KG1 (cell line): ENCODE measurements around the gene POLR2E.
A peak's percentile ranks its signal among the peaks of the same experiment; 100 is the strongest.

Experiments used
- DNase-seq: peaks from one replicate; lab custom pipeline; 2025; lab: John Stamatoyannopoulos, UW

Gene POLR2E

DNA sequence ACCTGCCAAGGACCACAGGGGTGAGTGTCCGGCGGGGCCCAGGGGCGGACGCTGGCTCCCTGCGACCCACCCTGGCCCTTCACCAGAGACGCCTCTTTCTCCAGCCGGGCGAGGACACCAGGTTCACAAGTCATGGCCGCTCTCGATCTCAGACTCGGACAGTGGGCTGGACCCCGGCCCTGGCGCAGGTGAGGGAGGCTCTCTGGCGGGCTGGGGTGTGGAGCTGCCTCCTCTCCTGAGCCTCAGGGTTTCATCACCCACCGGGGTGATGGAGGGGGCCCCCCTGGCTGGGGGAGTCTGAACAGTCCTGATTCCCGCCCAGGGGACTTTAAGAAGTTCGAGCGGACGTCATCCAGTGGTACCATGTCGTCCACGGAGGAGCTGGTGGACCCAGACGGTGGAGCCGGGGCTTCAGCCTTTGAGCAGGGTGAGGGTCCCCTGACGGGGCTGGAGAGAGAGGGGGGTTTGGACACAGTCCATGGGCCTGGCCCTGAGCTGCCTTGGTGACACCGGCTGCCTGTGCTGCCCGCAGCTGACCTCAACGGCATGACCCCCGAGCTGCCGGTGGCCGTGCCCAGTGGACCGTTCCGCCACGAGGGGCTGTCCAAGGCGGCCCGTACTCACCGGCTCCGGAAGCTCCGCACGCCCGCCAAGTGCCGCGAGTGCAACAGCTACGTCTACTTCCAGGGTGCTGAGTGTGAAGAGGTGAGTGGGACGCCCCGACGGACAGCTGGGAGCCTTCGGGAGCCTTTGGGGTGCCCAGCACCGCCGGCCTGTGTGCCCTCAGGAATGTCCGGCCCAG, 14.6 kb downstream of the POLR2E start:
- no peak for DNase-seq

DNA sequence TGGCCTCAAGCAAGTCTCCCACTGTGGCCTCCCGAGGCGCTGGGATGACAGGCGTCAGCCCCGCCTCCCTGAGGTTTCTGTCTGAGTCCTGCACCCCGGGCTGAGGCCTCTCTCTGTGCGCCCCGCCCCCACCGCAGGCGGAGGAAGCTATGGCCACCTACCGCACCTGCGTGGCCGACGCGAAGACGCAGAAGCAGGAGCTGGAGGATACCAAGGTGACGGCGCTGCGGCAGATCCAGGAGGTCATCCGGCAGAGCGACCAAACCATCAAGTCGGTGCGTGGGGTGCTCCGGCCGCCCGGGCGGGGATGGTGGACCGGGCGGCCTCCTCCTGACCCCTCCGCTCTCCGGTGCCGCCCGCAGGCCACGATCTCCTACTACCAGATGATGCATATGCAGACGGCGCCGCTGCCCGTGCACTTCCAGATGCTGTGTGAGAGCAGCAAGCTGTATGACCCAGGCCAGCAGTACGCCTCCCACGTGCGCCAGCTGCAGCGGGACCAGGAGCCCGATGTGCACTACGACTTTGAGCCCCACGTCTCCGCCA, 15.5 kb downstream of the POLR2E start:
- no peak for DNase-seq

DNA sequence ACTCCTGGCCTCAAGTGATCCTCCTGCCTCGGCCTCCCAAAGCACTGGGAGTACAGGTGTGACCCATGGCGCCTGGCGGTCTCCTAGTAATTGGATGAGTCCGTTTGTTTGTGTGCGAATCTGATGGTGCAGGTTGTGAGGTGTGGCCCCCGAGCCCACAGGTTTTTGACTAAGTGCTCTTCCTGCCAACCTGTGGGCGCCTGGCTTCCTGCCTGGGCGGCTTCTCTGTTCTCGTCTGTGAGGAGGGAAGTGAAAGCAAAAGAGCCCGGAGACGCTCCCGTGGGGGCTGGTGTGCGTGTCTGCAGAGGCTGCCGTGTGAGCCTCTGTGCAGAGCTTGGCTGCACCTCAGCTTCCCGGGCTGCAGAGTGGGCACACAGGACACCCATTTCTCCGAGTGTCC, 18.2 kb downstream of the POLR2E start:
- DNase-seq, result peak; percentile 81

DNA sequence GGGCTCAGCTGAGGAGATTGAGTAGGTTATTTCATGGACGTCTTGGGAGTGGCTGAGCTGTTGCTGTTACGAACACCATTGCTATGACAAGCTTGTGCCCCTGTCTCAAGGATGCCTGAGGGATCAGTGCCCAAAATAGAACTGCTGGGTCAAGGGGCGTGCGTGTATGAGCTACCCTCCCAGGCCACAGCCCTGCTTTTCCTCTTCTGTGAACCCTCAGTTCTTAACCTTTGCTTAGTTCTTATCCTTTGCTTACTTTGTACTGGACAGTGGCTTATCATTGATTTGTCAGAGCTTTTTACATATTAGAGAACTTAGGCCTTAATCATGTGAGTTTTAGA, 19.2 kb downstream of the POLR2E start:
- DNase-seq, result no peak

DNA sequence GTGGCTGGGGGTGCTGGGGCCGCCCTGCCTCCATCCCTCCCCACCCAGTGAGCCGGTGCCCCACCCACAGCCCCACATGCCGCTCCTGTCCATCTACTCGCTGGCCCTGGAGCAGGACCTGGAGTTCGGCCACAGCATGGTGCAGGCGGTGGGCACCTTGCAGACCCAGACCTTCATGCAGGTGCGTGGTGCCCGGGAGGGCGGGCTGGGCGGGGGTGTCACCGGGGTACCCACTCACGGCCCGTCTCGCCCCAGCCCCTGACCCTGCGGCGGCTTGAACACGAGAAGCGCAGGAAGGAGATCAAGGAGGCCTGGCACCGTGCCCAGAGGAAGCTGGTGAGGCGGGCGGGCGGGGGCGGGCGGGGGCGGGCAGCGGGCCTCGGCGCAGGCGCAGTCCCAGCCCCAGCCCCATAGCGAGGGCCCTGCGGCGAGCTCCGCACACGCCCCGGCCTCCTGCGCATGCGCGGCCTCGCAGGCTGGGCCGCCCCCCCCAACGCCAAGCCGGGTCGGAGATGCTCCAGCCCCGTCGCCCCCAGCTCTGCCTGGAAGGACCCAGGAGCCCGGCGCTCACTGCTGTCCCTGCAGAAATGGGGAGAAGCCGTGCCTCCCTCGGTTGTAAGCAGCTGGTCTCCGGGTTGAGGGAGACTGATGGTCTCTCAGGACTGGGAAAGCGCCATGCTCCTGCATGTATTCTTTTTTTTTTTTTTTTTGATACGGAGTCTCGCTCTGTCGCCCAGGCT, 20.5 kb downstream of the POLR2E start:
- DNase-seq, result peak; percentile 66

DNA sequence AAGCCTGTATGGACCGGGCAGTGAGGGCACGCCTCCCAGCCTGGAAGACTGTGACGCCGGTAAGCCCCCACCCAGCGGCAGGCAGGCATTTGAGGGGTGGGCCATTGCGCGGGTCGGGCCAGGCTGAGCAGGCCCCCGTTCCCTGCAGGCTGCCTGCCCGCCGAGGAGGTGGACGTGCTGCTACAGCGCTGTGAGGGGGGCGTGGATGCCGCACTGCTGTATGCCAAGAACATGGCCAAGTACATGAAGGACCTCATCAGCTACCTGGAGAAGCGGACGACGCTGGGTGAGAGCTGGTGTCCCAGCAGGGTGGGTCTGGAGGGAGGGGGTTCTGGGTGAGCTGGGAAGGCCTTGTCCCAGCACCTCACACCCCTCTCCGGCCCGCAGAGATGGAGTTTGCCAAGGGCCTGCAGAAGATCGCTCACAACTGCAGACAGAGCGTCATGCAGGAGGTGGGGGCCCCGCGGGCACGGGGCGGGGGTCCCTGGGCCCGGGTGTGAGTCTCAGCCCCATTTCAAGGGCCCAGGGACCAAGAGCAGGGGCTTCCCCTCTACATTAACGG, 21.1 kb downstream of the POLR2E start:
- no peak for DNase-seq

DNA sequence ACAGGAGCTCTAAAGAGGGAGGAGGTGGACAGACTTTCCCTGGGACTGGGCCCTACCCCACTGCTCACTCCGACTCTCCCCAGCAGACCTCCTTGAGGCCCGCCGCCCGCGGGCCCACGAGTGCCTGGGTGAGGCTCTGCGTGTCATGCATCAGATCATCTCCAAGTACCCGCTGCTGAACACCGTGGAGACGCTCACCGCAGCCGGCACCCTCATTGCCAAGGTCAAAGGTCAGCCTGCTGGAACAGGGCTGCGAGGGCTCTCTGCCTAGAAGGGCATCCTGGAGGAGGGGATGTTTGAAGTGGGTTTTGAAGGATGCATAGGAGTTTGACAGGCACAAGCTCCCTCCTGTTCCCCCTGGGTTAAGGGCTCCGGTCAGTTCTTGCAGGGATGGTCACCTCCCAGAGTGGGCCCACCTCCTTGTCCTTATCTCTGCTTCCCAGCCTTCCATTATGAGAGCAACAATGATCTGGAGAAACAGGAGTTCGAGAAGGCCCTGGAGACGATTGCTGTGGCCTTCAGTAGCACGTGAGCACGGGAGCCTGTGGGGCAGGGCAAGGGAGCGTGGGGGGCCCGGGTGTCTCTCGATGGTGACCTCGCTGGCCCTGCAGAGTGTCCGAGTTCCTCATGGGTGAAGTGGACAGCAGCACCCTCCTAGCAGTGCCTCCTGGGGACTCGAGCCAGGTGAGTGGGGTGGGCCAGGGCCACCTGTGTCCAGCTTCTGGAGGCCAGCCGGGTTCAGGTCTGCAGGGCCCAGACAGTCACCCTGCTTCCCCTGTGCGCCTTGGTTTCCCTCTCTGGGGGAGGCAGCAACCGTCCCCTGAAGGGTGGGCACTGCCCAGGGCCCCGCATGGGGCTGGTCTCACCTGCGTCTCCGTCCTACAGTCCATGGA, 21.9 kb downstream of the POLR2E start:
- DNase-seq, result no peak

DNA sequence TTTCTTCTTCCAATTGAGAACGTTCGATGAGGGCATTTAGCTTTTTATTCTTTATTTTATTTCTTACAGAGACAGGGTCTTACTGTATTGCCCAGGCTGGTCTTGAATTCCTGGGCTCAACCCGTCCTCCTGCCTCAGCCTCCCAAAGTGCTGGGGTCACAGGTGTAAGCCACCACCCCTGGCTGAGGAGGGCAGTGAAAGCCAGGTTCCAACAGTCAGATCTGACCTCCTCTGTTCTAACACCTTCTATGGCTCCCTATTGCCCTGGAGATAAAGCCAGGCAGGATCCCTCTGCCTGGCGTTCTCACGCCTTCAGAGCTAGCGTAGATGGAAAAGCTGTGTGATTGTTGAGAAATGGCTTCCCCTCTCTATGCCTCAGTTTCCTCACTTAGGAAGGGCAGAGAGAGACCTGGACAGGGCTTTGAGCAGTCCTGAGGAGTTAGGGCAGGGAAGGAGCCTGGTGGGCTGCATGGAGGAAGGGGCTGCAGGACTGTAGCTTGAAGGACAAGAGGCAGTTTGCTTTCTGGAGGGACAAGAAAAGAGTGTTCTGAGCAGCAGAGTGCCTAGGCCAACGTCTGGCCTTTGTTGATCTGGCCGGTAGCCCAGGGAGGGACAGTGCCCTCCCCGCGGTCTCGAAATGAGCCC, 22.7 kb downstream of the POLR2E start:
- DNase-seq, result no peak

DNA sequence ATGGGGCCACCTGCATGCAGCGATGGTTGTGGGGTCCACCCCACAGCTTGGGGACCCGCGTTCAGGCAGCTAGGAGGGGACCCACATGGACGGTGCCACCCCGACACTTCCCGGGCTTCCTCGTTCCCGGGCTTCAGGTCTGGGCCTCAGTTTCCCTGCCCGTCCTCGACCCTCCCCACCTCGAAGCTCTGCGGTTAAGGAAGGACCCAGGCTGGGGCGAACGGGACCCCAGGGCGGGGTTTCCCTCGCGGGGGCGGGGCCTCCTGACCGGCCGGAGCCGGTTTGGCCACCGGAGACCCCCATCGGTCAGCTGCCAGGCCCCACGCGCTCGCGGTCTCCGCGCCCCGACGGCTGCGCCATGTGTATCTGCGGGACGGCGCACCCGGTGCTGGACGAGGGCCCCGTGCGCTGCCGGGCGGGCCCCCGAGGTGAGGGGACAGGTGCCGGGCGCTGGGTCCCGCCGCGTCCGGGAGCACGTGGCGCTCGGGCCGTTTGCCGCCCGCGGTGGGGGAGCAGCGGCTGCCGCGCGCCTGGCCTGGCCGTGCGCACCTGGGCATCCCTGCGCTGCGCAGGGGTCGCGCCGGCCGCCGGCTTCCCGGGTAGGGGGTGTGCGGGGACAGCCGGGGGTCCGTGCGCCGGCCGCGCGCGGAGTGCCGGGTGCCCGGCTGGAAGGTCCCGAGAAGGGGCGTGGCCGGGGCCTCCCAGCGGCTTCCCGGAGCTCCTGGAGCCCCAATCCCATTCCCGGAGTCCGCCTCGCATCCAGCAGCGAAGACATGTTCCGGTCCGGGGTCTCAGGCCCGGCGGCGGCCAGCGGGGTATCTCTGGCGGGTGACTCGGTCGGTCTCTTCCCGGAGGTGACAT, 24.0 kb downstream of the POLR2E start:
- DNase-seq, result no peak

DNA sequence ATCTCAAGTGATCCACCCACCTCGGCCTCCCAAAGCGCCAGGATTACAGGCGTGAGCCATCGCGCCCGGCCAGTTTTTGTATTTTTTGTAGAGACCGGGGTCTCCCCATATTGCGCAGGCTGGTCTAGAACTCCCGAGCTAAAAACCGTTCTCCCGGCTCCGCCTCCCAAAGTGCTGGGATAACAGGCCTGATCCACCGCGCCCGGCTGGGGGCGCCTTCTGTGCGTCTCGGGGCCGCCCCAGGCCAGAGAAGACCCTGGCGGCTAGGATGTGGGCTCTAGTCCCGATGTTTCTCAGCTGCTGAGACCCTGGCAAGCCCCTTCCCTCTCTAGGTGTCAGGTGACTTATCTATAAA, 24.6 kb downstream of the POLR2E start:
- no peak for DNase-seq

DNA sequence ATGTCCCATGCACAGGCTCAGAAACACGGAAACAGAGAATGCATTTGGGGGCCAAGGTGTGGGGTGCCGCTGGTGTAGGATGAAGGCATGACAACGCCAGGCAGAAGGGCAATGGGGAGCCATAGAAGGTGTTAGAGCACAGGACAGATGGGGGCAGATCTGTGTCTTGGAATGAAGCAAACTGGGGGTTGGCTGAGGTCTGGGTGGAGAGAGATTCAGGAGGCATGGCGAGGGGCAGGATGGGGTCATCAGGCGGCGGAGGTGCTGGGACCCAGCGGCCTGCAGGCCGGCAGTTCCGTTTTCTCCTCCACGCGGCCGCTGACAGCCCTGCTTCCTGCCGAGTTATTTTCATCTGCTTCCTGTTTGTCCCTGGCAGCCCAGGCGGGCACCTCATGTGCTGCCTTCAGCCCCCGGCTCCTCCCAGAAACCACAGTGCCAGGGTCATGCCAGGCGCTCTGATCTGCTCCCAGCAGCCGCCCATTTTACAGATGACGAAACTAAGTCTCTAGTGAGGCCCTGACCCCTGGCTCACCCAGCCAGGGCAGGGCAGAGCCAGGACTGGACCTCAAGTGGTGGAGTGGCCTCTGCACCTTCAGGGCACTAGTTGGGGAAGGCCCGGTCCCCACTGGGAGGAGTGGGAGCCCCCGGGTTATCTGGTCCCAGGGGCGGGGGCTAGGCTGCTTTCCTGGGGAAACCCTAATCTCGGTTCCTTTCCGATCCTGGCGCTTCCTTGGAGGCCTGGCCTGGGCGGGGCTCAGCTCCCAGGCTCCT, 26.0 kb downstream of the POLR2E start:
- DNase-seq, result peak; percentile 86

DNA sequence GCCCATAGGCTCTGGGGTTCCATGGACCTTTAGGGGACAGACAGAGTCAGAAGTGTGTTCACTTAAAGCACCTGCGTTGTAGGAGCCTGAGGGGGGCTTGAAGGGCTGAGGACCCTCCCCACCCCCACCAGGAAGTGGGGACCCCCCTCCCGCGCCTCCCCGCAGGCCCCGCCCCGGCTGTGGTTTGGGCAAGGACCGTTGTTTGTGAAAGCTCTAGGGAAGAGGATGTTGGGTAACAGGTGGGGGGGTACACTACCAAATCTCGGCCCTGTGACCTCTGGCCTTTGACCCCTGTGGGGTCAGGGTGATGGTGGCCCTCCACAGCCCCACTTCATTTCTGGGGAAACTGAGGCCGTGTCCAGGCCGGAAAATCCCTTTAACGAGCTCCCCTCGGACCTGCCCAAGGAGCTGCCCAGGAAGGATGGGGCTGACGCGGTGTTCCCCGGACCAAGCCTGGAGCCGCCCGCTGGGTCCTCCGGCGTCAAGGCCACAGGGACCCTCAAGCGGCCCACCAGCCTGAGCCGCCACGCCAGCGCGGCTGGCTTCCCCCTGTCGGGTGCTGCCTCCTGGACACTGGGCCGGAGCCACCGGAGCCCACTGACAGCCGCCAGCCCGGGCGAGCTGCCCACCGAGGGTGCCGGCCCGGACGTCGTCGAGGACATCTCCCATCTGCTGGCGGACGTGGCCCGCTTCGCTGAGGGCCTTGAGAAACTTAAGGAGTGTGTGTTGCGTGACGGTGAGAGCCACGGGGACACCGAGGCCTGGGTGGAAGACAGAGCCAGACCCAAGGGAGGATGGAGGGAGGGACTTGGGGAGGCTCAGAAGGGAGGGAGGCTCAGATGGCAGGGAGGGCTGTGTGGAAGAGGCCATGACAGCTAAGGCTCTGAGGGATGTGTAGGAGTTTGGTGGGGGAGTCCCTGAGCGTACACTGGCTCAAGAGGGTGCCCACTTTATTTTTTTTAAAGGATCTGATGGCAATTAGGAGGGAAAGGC, 26.9 kb downstream of the POLR2E start:
- no peak for DNase-seq

DNA sequence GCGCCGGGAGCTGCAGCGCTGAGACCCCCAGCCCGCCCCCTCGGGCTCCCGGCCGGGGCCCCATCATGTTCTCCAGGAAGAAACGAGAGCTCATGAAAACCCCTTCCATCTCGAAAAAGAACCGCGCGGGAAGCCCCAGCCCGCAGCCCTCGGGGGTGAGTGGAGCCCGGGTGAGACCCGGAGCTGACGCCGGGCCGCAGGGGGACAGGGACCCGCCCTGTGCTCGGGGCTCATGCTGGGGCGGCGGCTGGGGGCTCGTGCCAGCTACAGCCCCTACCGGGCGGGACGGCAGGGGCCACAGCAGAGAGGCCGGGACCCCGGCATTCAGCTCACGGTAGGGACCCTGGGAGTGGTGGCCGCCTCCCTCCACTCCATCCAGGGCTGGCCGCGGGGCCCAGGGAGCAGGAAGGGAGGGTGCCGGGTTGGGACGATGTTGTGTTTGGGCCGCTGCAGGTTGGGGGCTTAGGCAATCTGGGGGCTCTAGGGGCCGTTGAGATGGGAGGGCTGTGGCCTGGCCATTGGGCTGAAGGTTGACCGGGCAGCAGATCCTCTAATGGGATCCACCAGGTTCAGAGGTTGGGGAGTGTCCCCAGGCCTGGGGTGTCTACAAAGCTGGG, 27.7 kb downstream of the POLR2E start:
- DNase-seq, result peak; percentile 47

DNA sequence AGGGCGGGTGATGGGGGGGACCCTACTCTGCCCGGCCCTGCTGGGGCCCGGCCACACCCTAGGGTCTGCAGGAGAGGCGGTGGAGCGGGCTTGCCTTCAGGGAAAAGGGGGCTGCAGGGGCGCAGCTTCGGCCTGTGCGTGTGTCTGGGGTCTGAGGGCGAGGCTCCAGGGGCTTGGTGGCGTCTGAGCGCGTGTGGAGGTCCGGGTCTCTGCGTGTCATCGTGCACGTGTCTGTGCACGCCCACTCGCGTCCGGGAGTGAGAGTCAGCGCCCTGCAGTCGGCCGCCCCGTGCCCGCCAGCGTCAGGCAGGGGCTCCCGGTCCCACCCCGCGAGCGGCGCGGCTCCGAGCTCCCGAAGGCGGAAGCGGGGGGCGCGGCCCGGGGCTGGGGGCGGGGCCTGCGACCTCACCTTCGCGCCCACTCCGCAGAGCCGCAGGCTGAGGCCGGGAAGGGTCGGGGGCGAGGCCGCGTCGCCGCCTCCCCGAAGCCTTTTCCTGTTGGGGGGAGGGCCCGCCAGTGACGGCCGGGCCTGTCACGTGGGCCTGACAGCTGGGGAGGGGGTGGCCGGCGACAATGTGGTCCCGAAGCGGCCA, 28.3 kb downstream of the POLR2E start, which contains the start of gene ARHGAP45:
Gene ARHGAP45, plus strand, starts transcription at position 420 of the 593 bp plus-strand sequence. CDS start 239 bp downstream, outside the sequence.
- DNase-seq, result peak; percentile 47

DNA sequence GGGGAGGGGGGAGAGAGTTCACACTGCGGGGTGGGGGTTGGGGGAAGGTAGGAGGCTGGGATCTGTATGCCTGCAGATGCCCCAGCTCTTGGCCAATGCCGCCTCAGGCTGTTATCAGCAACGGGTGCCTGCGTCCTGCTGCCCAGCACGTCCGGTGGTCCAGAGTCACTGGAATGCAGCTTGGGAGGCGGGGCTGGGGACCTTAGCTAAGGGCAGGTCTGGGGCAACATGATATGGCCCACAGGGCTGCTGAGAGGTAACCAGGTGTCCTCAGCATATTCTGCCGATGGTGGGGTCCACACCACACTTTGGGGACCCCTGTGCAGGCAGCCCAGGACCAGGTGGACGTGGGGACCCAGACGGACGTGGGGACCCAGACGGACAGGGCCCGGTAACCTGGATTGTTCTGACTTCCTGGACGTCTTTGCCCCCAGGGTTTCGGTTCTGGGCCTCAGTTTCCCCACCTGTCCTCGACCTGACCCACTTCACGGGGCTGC, 28.9 kb downstream of the POLR2E start:
- DNase-seq, result no peak

DNA sequence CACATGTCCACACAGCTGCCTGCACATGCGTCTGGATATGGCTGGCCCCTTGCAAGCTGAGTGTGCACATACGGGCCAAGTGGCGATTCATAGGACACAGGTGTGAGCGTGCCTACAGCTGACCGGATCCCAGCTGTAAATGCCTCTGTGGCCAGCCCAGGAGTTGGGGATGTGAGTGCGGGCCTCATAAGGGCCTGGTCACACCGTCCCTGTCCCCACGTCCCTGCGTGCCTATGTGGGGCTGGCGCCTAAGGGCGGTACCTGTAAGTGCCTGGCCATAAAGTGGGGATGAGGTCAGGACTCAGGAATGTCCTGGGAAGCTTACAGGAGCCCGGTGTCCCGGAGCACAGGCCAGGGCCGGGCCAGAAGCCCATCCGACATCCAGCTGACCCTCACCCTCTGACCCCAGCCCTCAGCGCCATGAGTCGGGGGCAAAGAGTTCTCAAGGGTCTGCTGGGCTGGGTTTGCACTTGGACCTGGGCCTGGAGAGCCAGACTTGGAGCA, 29.5 kb downstream of the POLR2E start:
- no peak for DNase-seq
